ENCODE measurements around the gene NR3C2. TPM values are rescaled to one million over a fixed set of nuclear protein-coding genes. Genes with fewer than 3 reads are reported as not detected.

NR3C2 gene
- total and polyA plus RNA-seq, 4 donors: 2.8 to 43.9 (median 11.5) TPM

- TF ChIP-seq CTCF (IDR thresholded peaks at IDR 0.05; ENCODE audit: control extremely low read depth, extremely low read depth): no peak
- no peak overlapping the region for H3K4me3 ChIP-seq
- H3K9ac ChIP-seq (ENCODE audit: insufficient read depth in 1 of 2, low read length in 2 of 2): no peak overlapping the region
- WGBS, 2 donors: 96 to 97% methylated on average over 3 of the region's 3 CpGs
- H3K27ac ChIP-seq (ENCODE audit: low read depth in 1 of 2, low read length in 1 of 2): no peak overlapping the region
- DNase-seq (no peak), ATAC-seq (ENCODE audit: insufficient read depth, low FRiP score) (no peak)
- H3K27me3 ChIP-seq (ENCODE audit: control insufficient read depth in 3 of 3, insufficient read depth in 3 of 3, low read length in 2 of 3): no peaks in the 10 kb centered on the region
- no peaks in the 10 kb centered on the region for H3K4me1 ChIP-seq (ENCODE audit: control insufficient read depth in 5 of 5, insufficient read depth in 5 of 5, low read length in 5 of 5)
- peaks cover 0 to 17% (median 8%) of the 10 kb centered on the region in 4 donors for H3K36me3 ChIP-seq (ENCODE audit: control insufficient read depth in 4 of 4, insufficient read depth in 4 of 4, low read length in 4 of 4)
- H3K9me3 ChIP-seq (ENCODE audit: control insufficient read depth in 4 of 4, insufficient read depth in 3 of 4, low read length in 3 of 4): peaks cover 0 to 2% (median under 1%) of the 10 kb centered on the region in 4 donors
Measured at GRCh38 chr4:148110169-148110568, 332.0 kb downstream of the NR3C2 start.

GRCh38 chr4:148109216-148109615 lies 333.0 kb downstream of the NR3C2 start:
- peaks cover 0 to 6% (median 0%) of the 10 kb centered on the region in 5 donors for H3K4me1 ChIP-seq (ENCODE audit: control insufficient read depth in 5 of 5, insufficient read depth in 5 of 5, low read length in 5 of 5)

GRCh38 chr4:148108766-148109165 lies 333.4 kb downstream of the NR3C2 start:
- peaks cover 0 to 7% (median 0%) of the 10 kb centered on the region in 5 donors for H3K4me1 ChIP-seq (ENCODE audit: control insufficient read depth in 5 of 5, insufficient read depth in 5 of 5, low read length in 5 of 5)
- DNase-seq (no peak), ATAC-seq (ENCODE audit: insufficient read depth, low FRiP score) (no peak)
- no peak overlapping the region for H3K27ac ChIP-seq (ENCODE audit: low read depth in 1 of 2, low read length in 1 of 2)
- TF ChIP-seq CTCF (IDR thresholded peaks at IDR 0.05; ENCODE audit: control extremely low read depth, extremely low read depth): no peak
- H3K9me3 ChIP-seq (ENCODE audit: control insufficient read depth in 4 of 4, insufficient read depth in 3 of 4, low read length in 3 of 4): peaks cover 0 to 2% (median under 1%) of the 10 kb centered on the region in 4 donors
- no peaks in the 10 kb centered on the region for H3K27me3 ChIP-seq (ENCODE audit: control insufficient read depth in 3 of 3, insufficient read depth in 3 of 3, low read length in 2 of 3)
- peaks cover 0 to 13% (median 6%) of the 10 kb centered on the region in 4 donors for H3K36me3 ChIP-seq (ENCODE audit: control insufficient read depth in 4 of 4, insufficient read depth in 4 of 4, low read length in 4 of 4)
- H3K9ac ChIP-seq (ENCODE audit: insufficient read depth in 1 of 2, low read length in 2 of 2): no peak overlapping the region
- WGBS, 2 donors: 93% methylated on average over 7 of the region's 7 CpGs
- no peak overlapping the region for H3K4me3 ChIP-seq

More at GRCh38 chr4:148109216-148109615, 333.0 kb downstream of the NR3C2 start:
- H3K9me3 ChIP-seq (ENCODE audit: control insufficient read depth in 4 of 4, insufficient read depth in 3 of 4, low read length in 3 of 4): peaks cover 0 to 2% (median under 1%) of the 10 kb centered on the region in 4 donors
- peaks cover 0 to 17% (median 9%) of the 10 kb centered on the region in 4 donors for H3K36me3 ChIP-seq (ENCODE audit: control insufficient read depth in 4 of 4, insufficient read depth in 4 of 4, low read length in 4 of 4)
- no peaks in the 10 kb centered on the region for H3K27me3 ChIP-seq (ENCODE audit: control insufficient read depth in 3 of 3, insufficient read depth in 3 of 3, low read length in 2 of 3)
- H3K9ac ChIP-seq (ENCODE audit: insufficient read depth in 1 of 2, low read length in 2 of 2): no peak overlapping the region
- ATAC-seq (ENCODE audit: insufficient read depth, low FRiP score) (no peak), DNase-seq (no peak)
- H3K27ac ChIP-seq (ENCODE audit: low read depth in 1 of 2, low read length in 1 of 2): no peak overlapping the region
- TF ChIP-seq CTCF (IDR thresholded peaks at IDR 0.05; ENCODE audit: control extremely low read depth, extremely low read depth): no peak
- H3K4me3 ChIP-seq: no peak overlapping the region
- WGBS, 2 donors: 89 to 97% methylated on average over 3 of the region's 3 CpGs

Data from lung (tissue), 12 donors.